ENCODE data around the gene FGF8. TPM values are rescaled to one million over a fixed set of nuclear protein-coding genes. Genes with fewer than 3 reads are reported as not detected.

Gene FGF8
- total and polyA plus RNA-seq, 9 of the 15 experiments (the other 6 are each of a cell fraction or from before 2014, with no cell fraction given), result 0.13 to 0.82 (median 0.37) TPM; not detected in 5

DNA sequence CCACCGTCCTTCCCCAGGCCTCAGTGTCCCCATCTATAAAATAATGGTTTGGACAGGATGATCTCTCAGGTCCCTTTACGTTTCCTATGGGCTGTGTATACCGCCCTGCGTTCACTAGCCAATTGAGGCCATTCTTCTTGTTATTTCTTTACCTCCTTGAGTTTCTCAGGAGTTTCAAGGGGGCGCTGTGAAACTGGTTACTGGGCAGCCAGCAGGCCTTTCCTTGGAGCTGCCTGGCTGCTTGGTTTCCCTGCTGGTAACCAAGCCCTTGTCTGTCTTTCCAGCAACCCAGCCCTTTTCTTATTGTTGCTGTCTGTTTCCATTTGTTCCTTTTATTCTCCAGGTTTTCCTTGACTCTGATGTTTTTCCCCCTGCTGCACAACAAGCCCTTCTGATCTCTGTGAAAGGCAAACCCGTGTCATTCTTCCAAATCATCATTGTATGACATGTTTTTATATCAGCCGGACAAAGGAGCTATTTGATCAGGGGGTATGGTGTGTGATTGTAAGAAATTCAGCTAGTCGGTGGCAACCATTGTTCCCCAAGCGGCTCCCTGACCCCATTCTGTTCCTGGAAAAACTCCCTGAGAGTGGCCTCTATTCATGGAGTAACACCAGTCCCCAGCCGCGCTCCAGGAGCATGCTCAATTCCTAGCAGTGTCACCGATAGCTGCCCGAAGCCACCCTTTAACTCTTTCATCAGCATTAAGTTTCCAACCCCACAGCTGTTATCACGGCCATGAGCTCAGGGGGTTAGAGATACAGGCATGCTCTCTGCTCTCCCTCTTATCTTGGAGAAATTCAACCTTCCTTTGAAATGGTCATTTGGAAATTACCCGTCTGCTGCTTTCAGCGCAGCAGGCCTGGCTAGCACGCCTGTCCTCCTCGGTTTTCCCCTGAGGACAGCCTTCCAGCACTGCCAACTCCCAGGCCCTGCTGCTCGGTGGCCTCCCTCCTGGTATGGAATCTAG, 26.6 kb downstream of the FGF8 start (continued):
- TF ChIP-seq, protein P1, sequence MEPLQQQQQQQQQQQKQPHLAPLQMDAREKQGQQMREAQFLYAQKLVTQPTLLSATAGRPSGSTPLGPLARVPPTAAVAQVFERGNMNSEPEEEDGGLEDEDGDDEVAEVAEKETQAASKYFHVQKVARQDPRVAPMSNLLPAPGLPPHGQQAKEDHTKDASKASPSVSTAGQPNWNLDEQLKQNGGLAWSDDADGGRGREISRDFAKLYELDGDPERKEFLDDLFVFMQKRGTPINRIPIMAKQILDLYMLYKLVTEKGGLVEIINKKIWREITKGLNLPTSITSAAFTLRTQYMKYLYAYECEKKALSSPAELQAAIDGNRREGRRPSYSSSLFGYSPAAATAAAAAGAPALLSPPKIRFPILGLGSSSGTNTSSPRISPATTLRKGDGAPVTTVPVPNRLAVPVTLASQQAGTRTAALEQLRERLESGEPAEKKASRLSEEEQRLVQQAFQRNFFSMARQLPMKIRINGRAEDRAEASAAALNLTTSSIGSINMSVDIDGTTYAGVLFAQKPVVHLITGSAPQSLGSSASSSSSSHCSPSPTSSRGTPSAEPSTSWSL (CRISPR knock-in tag; IDR thresholded peaks at IDR 0.05; ENCODE audit: borderline replicate concordance), result no peak
- TF ChIP-seq DPF2 (IDR thresholded peaks at IDR 0.05), result peak; percentile 67; the same call in 1 of the 2 replicates
- peak; percentile 25; the same call in 1 of the 2 replicates for TF ChIP-seq EP300 (IDR thresholded peaks at IDR 0.05; ENCODE audit: low read length)
- no peak for TF ChIP-seq ZNF584 (CRISPR knock-in tag; IDR thresholded peaks at IDR 0.05; ENCODE audit: low read depth)
- TF ChIP-seq ZNF280A (IDR thresholded peaks at IDR 0.05; ENCODE audit: low read depth, partially characterized antibody), result no peak
- TF ChIP-seq CREBBP (IDR thresholded peaks at IDR 0.05; ENCODE audit: low read depth, low read length), result no peak
- TF ChIP-seq IRF2 (CRISPR knock-in tag; IDR thresholded peaks at IDR 0.05), result no peak
- no peak for TF ChIP-seq E4F1 (CRISPR knock-in tag; IDR thresholded peaks at IDR 0.05; ENCODE audit: borderline replicate concordance)
- TF ChIP-seq DEAF1 (CRISPR knock-in tag; IDR thresholded peaks at IDR 0.05), result no peak
- no peak for TF ChIP-seq HDAC1 (IDR thresholded peaks at IDR 0.05)
- no peak for TF ChIP-seq ZNF12 (CRISPR knock-in tag; IDR thresholded peaks at IDR 0.05)
- TF ChIP-seq, protein P2, sequence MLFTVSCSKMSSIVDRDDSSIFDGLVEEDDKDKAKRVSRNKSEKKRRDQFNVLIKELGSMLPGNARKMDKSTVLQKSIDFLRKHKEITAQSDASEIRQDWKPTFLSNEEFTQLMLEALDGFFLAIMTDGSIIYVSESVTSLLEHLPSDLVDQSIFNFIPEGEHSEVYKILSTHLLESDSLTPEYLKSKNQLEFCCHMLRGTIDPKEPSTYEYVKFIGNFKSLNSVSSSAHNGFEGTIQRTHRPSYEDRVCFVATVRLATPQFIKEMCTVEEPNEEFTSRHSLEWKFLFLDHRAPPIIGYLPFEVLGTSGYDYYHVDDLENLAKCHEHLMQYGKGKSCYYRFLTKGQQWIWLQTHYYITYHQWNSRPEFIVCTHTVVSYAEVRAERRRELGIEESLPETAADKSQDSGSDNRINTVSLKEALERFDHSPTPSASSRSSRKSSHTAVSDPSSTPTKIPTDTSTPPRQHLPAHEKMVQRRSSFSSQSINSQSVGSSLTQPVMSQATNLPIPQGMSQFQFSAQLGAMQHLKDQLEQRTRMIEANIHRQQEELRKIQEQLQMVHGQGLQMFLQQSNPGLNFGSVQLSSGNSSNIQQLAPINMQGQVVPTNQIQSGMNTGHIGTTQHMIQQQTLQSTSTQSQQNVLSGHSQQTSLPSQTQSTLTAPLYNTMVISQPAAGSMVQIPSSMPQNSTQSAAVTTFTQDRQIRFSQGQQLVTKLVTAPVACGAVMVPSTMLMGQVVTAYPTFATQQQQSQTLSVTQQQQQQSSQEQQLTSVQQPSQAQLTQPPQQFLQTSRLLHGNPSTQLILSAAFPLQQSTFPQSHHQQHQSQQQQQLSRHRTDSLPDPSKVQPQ (CRISPR knock-in tag; IDR thresholded peaks at IDR 0.05; ENCODE audit: borderline replicate concordance), result no peak
- TF ChIP-seq HMBOX1 (IDR thresholded peaks at IDR 0.05), result peak; percentile 55; the same call in 1 of the 2 replicates
- no peak for TF ChIP-seq SAFB2 (IDR thresholded peaks at IDR 0.05; ENCODE audit: borderline replicate concordance, low read depth, low read length, severe bottlenecking)

Measured in K562 (cell line).